Muscle layer of colon (tissue), 2 donors: ENCODE data around the gene CAPN10.
A peak's percentile ranks its signal among the peaks of the same experiment; 100 is the strongest.
"Not testable (repeated sequence)": the region's sequence is repeated elsewhere in the genome, so short reads cannot be mapped to it uniquely, and the experiment has no call there.

Source experiments
- H3K27ac ChIP-seq: one replicate; pipeline ENCODE4 v1.7.0; 2013; ENCODE audit warnings: low read depth, mild to moderate bottlenecking, low read length, moderate library complexity
- H3K27me3 ChIP-seq, 2 donors: one replicate each; pipeline ENCODE4 v1.7.0; 2013; ENCODE audit warnings: low read length in 2 of 2, mild to moderate bottlenecking in 2 of 2; ENCODE audit not compliant: insufficient read depth in 2 of 2, control insufficient read depth in 1 of 2
- H3K36me3 ChIP-seq: one replicate; pipeline ENCODE4 v1.7.0; 2013; ENCODE audit warnings: mild to moderate bottlenecking, low read length; ENCODE audit not compliant: insufficient read depth
- H3K4me1 ChIP-seq: one replicate; pipeline ENCODE4 v1.7.0; 2013; ENCODE audit warnings: mild to moderate bottlenecking, low read length; ENCODE audit not compliant: insufficient read depth
- H3K4me3 ChIP-seq, 2 donors: one replicate each; pipeline ENCODE4 v1.7.0; 2013; ENCODE audit warnings: low read length in 2 of 2, low read depth in 1 of 2, mild to moderate bottlenecking in 1 of 2, moderate library complexity in 1 of 2
- H3K9ac ChIP-seq: one replicate; pipeline ENCODE4 v1.7.0; 2013; ENCODE audit warnings: low read length
- H3K9me3 ChIP-seq: one replicate; pipeline ENCODE4 v1.7.0; 2013; ENCODE audit warnings: mild to moderate bottlenecking, low read length
- donor health status: abdominal sarcoma.
- donor health status: Adenocarcinoma of cecum.

Gene CAPN10

GRCh38 chr2:240557101-240557751 lies 29.3 kb upstream of the CAPN10 start:
- H3K36me3 ChIP-seq = no peaks in the 10 kb centered on the region
- H3K27ac ChIP-seq = no peak overlapping the region
- peaks cover 0 to 16% of the 10 kb centered on the region in 2 donors for H3K27me3 ChIP-seq
- H3K9ac ChIP-seq = no peak overlapping the region
- peak overlapping the region; percentile 14 to 50 for H3K4me3 ChIP-seq
- H3K4me1 ChIP-seq = peaks cover 23% of the 10 kb centered on the region
- H3K9me3 ChIP-seq = no peaks in the 10 kb centered on the region

- Histone ChIP-seq H3K36me3 (no peaks in the 10 kb centered on the region), H3K27me3 (peaks cover 0 to 16% of the 10 kb centered on the region in 2 donors), H3K9ac (no peak within 1 kb of the TSS), H3K4me1 (peaks cover 23% of the 10 kb centered on the region), H3K4me3 (peak within 1 kb of the TSS; percentile 14 to 50), H3K9me3 (no peaks in the 10 kb centered on the region), H3K27ac (no peak within 1 kb of the TSS)
Measured at GRCh38 chr2:240557808-240558207, 28.7 kb upstream of the CAPN10 start, which contains the start of gene ANKMY1. Gene ANKMY1, minus strand, starts transcription at chr2:240557988. Its CDS starts 653 bp downstream, at chr2:240557335.

GRCh38 chr2:240558236-240558761 lies 28.2 kb upstream of the CAPN10 start:
- Histone ChIP-seq H3K9ac (no peak overlapping the region), H3K9me3 (no peaks in the 10 kb centered on the region), H3K4me3 (peak overlapping the region; percentile 14 to 50), H3K4me1 (peaks cover 23% of the 10 kb centered on the region), H3K36me3 (no peaks in the 10 kb centered on the region), H3K27me3 (peaks cover 0 to 16% of the 10 kb centered on the region in 2 donors), H3K27ac (no peak overlapping the region)

GRCh38 chr2:240559286-240559685 lies 27.2 kb upstream of the CAPN10 start:
- peaks cover 23% of the 10 kb centered on the region for H3K4me1 ChIP-seq
- no peaks in the 10 kb centered on the region for H3K36me3 ChIP-seq
- peaks cover 0 to 16% of the 10 kb centered on the region in 2 donors for H3K27me3 ChIP-seq
- H3K9me3 ChIP-seq = no peaks in the 10 kb centered on the region
- H3K4me3 ChIP-seq = no peak overlapping the region
- no peak overlapping the region for H3K9ac ChIP-seq
- H3K27ac ChIP-seq = no peak overlapping the region

DNA sequence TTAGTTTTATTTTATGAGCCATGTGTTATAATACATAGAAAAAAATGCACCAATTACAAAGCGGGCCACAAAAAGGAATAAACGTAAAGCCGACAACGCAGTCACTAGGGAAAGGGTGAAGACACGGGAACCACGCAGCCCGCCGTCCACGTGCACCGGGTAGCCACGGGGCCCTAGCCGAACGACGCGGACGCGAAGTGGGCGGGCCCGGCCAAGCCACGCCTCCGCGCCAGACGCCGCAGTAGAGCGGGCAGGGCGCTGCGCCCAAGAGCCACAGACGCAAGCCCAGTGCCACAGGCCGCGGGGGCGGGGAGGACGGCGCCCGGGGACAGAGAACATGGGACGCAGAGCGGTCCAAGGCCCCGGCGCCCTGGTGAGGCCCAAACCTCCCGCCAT lies 26.5 kb upstream of the CAPN10 start, which contains the start of gene DUSP28:
Gene DUSP28 (plus strand): TSS at position 274 of the 396 bp plus-strand sequence. CDS start 328 bp downstream, outside the sequence.
- H3K4me3 ChIP-seq = peak within 1 kb of the TSS; percentile 51 to 69
- no peaks in the 10 kb centered on the region for H3K9me3 ChIP-seq
- H3K36me3 ChIP-seq = no peaks in the 10 kb centered on the region
- peaks cover 0 to 16% of the 10 kb centered on the region in 2 donors for H3K27me3 ChIP-seq
- H3K27ac ChIP-seq = peak within 1 kb of the TSS; percentile 79
- H3K9ac ChIP-seq = no peak within 1 kb of the TSS
- peaks cover 23% of the 10 kb centered on the region for H3K4me1 ChIP-seq

DNA sequence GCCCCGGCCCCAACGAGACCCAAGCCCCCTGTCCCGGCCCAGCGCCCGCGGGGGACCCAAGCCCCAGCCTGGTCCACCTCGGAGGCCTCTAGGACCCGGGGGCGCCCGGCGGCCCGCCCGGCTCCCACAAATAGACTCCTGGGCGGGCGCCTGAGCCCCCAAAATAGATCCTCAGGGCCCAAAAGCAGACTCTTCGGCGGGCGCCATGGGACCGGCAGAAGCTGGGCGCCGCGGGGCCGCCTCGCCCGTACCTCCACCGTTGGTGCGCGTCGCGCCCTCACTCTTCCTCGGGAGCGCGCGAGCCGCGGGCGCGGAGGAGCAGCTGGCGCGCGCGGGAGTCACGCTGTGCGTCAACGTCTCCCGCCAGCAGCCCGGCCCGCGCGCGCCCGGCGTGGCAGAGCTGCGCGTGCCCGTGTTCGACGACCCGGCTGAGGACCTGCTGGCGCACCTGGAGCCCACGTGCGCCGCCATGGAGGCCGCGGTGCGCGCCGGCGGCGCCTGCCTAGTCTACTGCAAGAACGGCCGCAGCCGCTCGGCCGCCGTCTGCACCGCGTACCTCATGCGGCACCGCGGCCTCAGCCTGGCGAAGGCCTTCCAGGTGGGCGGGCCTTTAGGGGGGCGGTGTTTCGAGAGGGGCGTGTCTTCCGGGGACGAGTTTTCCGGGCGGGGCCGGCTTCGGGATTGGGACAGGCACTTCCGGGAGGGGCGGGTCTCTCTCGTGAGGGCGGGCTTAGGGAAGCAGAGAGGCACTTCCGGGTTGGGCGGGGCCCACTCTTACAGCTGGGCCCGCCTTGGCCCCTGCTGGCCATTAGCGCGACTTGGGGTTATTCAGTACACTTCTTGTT lies 25.8 kb upstream of the CAPN10 start:
- no peaks in the 10 kb centered on the region for H3K36me3 ChIP-seq
- no peaks in the 10 kb centered on the region for H3K9me3 ChIP-seq
- H3K27me3 ChIP-seq = peaks cover 0 to 16% of the 10 kb centered on the region in 2 donors
- peaks cover 24% of the 10 kb centered on the region for H3K4me1 ChIP-seq
- peak overlapping the region; percentile 79 for H3K27ac ChIP-seq
- peak overlapping the region; percentile 51 to 69 for H3K4me3 ChIP-seq
- H3K9ac ChIP-seq = no peak overlapping the region

- peak overlapping the region in 1 of 2 donors; percentile 51 for H3K4me3 ChIP-seq
- peak overlapping the region; percentile 30 for H3K9ac ChIP-seq
- H3K9me3 ChIP-seq = no peaks in the 10 kb centered on the region
- H3K36me3 ChIP-seq = no peaks in the 10 kb centered on the region
- peaks cover 0 to 16% of the 10 kb centered on the region in 2 donors for H3K27me3 ChIP-seq
- peaks cover 30% of the 10 kb centered on the region for H3K4me1 ChIP-seq
- peak overlapping the region; percentile 62 for H3K27ac ChIP-seq
Measured at GRCh38 chr2:240561325-240561971, 25.1 kb upstream of the CAPN10 start.

DNA sequence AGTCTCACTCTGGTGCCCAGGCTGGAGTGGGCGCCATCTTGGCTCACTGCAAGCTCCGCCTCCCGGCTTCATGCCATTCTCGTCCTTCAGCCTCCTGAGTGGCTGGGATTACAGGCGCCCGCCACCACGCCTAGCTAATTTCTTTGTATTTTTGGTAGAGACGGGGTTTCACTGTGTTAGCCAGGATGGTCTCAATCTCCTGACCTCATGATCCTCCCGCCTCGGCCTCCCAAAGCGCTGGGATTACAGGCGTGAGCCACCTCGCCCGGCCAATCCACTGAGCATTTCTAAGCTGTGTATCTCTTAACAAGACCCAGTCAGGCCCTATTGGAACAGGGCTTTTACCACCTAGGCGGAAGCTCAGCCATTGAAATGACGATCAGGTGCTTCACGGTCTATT lies 23.3 kb upstream of the CAPN10 start:
- H3K27ac ChIP-seq = not testable (repeated sequence)
- peaks cover 38% of the 10 kb centered on the region for H3K4me1 ChIP-seq

DNA sequence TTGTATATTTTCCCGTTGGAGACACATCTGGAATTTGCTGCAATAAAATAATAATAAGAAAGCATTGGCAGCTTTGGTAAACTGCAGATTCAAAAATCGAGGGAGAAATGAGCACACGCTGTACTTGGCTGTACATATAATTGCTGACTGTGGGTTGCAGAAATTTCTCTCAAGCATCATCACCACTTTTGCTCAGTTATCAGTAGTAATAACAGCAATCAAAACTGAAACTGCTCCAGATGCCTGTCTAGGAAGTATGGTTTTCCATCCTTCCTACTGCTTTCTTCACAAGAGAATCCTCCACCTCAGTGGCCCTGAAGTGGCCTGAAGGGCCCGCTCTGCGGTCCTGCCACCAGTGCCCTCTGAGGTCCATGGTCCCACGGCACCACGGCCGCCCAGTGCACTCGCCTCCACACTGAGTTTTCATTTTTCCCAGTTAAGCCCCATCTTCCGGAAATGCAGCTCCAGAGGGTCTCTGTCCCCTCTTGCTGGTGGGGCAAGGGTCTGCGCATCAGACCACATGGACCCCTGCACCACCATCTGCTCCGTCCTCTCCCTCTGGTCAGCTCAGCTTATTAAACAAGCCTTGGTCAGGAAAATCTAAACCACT lies 22.5 kb upstream of the CAPN10 start:
- Histone ChIP-seq H3K27ac (no peak overlapping the region), H3K4me3 (no peak overlapping the region), H3K27me3 (no peaks in the 10 kb centered on the region), H3K36me3 (no peaks in the 10 kb centered on the region), H3K9ac (no peak overlapping the region), H3K9me3 (no peaks in the 10 kb centered on the region), H3K4me1 (peaks cover 36% of the 10 kb centered on the region)

More for the DNA sequence above, 23.3 kb upstream of the CAPN10 start:
- H3K4me3 ChIP-seq, H3K9ac ChIP-seq, H3K27me3 ChIP-seq, H3K36me3 ChIP-seq, H3K9me3 ChIP-seq: not testable (repeated sequence)

GRCh38 chr2:240564561-240565332 lies 21.8 kb upstream of the CAPN10 start:
- no peaks in the 10 kb centered on the region for H3K27me3 ChIP-seq
- H3K4me1 ChIP-seq = peaks cover 35% of the 10 kb centered on the region
- no peaks in the 10 kb centered on the region for H3K36me3 ChIP-seq
- no peak overlapping the region for H3K27ac ChIP-seq
- no peak overlapping the region for H3K9ac ChIP-seq
- no peak overlapping the region for H3K4me3 ChIP-seq
- H3K9me3 ChIP-seq = no peaks in the 10 kb centered on the region
